ENCODE data around the gene CTSD.

Gene CTSD

GRCh38 chr11:1744137-1744886, 19.4 kb downstream of the CTSD start:
- DNase-seq (ENCODE audit: low read depth, low spot score) = no peak
- no peak for TF ChIP-seq CTCF (IDR thresholded peaks at IDR 0.05; ENCODE audit: low read depth, low read length)
- H3K4me3 ChIP-seq (ENCODE audit: low read depth, low read length) = no peak overlapping the region
- in situ Hi-C loops (cut with HindIII; ENCODE audit: low sequenced_read_pairs) = no loop called here

GRCh38 chr11:1743585-1744136, 20.1 kb downstream of the CTSD start:
- no peak for TF ChIP-seq CTCF (IDR thresholded peaks at IDR 0.05; ENCODE audit: low read depth, low read length)
- DNase-seq (ENCODE audit: low read depth, low spot score) = no peak
- no peak overlapping the region for H3K4me3 ChIP-seq (ENCODE audit: low read depth, low read length)
- in situ Hi-C loops (cut with HindIII; ENCODE audit: low sequenced_read_pairs) = no loop called here

- H3K4me3 ChIP-seq (ENCODE audit: low read depth, low read length) = no peak overlapping the region
- in situ Hi-C loops (cut with HindIII; ENCODE audit: low sequenced_read_pairs) = no loop called here
- DNase-seq (ENCODE audit: low read depth, low spot score) = no peak
- TF ChIP-seq CTCF (IDR thresholded peaks at IDR 0.05; ENCODE audit: low read depth, low read length) = no peak
Observed at GRCh38 chr11:1742869-1743584, 20.7 kb downstream of the CTSD start.

- TF ChIP-seq CTCF (IDR thresholded peaks at IDR 0.05; ENCODE audit: low read depth, low read length) = no peak
- DNase-seq (ENCODE audit: low read depth, low spot score) = no peak
- no peak overlapping the region for H3K4me3 ChIP-seq (ENCODE audit: low read depth, low read length)
- in situ Hi-C loops (cut with HindIII; ENCODE audit: low sequenced_read_pairs) = no loop called here
Observed at GRCh38 chr11:1742371-1742770, 21.4 kb downstream of the CTSD start.

GRCh38 chr11:1741741-1742140, 22.0 kb downstream of the CTSD start:
- TF ChIP-seq CTCF (IDR thresholded peaks at IDR 0.05; ENCODE audit: low read depth, low read length) = no peak
- no peak for DNase-seq (ENCODE audit: low read depth, low spot score)
- in situ Hi-C loops (cut with HindIII; ENCODE audit: low sequenced_read_pairs) = no loop called here
- no peak overlapping the region for H3K4me3 ChIP-seq (ENCODE audit: low read depth, low read length)

GRCh38 chr11:1740786-1741530, 22.8 kb downstream of the CTSD start:
- DNase-seq (ENCODE audit: low read depth, low spot score) = no peak
- H3K4me3 ChIP-seq (ENCODE audit: low read depth, low read length) = no peak overlapping the region
- TF ChIP-seq CTCF (IDR thresholded peaks at IDR 0.05; ENCODE audit: low read depth, low read length) = no peak
- in situ Hi-C loops (cut with HindIII; ENCODE audit: low sequenced_read_pairs) = no loop called here
